NCI-H2227 (cell line): Measurements from ENCODE around the gene IGF2BP2.

Source experiments
- DNase-seq: peaks from one replicate; lab custom pipeline; 2025; ENCODE audit not compliant: unreplicated experiment; lab: John Stamatoyannopoulos, UW

Gene IGF2BP2

DNA sequence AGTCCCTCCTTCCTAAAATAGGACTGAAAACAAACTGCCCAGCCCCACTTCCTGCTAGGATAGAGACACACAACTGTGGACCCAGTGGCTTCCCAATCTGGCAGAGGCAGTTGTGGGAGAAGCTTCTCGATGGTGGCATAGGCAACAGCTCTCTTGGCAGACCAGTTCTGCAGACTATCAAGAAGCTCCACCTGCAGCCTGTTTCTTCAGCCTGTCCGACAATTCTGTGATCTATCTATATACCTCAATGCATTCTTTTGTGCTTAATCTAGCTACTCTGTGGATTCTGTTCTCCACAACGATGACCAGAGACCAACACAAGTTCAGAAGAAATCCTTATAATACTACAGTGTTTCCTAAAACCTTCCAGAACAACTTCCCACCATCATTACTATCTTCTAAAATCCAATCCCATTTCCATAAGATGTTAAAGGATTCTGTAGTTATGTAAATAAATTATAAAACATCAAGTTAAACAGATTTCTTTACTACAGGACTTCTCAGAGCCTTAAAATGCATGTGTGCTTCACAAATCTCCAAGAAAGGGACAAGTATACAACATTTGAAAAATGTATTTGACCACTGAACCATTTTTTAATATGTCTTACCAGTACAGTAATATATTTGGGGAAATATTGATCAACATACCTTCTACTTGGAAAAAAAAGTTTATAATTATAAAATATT is 57.7 kb downstream of the IGF2BP2 start:
- no peak for DNase-seq

DNA sequence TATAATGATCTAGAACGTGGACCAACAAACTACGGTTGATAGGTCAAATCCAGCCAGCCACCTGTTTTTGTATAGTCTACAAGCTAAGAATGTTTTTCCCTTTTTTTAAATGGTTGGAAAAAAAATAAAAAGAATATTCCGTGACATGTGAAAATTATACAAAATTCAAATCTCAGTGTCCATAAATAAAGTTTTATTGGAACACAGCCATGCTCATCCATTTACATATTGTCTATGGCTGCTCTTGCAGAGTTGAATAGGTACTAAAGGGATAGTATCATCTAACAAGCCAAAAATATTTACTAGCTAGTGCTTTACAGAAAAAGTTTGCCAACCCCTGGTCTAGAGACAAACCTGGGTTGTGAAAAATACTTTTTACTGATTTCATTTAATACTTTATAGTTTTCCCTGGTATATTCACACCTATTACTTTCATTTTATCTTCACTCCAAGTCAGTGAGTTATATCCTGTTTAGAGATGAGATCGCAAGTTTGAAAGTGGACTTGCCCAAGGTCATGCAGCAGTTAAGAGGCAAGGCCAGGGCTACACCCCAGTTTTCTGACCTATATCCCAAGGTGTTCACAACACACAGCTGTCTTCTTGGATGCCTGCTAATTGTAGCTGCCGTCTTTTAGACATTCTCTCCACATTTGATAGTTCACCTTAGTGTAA is 58.4 kb downstream of the IGF2BP2 start:
- no peak for DNase-seq

DNA sequence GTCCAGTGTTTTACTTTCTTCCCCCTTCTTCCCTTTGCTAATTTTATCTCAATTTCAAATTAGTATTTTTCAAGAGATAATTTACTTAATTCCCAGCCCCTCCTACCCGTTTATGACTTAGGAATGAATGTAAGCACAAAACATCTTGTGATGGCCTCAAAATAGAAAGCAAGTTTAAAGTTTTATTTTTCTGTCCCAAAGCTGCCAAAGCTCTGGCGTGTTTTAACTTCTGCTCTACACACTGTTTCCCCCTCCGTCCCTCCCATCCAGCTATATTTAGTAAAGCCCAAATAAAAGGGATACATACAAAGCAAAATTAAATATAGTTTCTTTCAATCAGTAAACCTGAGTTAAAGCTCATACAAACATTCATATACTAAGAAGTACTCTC is 59.9 kb downstream of the IGF2BP2 start:
- DNase-seq: no peak

DNA sequence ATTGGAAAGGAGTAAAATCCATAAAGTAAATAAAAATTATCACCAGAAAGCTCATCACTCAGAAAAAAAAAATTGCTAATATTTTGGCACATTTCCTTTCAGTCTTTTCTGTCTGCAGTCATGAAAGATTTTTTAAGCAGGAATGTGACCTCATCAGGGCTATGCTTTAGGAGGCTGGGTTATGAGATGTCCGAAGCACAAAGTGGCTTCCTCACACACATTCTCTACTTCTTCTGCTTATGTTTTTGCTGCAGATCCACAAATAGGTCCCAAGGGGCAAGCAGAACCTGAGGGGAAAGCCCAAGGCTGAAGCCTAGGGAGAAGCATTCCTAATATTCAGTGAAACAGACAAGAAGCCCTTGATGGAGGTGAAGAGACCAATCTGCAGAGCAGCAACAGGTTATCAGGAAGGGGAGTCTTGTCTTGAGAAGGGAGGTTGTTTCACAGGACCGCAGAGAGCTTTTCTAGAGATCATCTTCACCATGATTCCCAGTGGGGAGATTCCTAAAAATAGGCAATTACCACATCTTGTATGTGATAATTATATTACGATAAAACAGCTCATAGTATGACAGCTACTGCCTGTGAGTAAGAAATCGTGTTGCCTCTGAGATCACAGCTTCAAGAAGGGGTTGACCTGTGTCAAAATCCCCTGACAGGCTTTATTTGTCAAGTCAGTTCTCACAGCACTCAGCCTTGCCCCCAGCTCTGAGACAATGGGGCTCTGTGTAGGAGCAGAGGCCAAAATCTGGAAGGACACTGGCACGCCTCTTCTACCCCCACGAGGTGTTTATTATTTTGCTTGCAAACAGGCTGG is 60.5 kb downstream of the IGF2BP2 start:
- DNase-seq: no peak

DNA sequence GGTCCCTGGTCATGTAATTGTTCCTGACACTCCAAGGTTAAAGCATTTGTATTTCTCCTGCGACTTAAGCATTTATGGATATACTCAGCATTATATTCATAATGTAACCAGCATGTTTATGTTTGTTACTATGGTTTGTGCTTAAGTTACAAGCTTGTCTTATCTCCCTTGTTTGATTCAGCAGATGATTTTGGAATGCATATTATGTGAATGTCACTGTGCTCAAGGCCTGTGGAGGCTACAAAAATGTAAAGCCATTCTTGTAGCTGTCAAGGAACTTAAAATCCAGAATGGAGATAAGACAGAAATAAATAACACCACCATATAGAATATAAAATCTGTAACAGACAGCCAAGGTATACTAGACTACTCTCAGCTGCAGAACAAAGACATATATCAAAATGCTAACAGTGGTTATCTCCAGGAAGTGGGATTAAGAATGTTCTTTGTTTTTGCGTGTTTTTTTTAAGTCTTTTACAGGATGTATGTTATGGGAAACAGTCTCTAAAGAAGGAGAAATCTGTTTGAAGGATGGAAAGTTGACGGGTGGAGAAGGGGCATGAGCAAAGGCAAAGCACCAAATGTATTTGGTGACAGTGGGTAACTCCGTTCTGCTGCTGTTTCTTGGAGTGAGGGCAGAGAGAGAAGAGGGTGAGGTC is 61.4 kb downstream of the IGF2BP2 start:
- no peak for DNase-seq

DNA sequence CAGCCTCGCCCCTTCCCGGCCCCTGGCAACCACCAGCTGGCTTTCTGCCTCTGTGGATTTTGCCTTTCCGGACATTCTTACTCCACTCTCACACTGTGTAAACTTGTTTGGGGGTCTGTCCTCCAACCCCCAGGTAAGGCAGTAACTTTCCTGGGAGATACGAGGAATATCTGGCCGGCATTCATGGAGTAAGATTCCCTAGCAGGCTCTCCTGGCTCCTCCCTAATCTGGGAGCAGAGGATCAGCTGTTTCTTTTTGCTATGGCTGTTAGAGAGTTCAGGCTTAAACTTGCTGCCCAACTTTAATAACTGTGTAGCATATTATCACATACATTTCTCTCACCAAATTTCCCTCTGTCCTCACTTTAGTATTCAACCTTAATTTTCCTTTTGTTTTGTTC is 64.3 kb downstream of the IGF2BP2 start:
- DNase-seq: no peak

DNA sequence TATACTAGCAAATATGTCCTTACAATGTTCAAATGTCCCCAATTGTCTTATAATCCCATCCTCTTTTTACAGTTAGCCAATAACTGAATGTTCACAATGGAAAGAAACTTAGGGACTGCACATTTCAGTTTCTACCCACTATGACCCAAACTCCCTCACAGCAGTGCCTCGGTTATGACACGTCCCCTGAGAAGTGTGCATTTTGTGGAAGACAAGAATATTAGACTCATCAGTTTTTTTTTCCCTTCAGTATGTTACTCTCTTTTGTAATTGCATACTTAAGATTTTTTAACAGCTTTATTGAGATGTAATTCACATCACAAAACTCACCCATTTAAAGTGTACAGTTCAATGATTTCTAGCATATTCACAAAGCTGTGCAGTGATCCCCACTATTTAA is 64.8 kb downstream of the IGF2BP2 start:
- DNase-seq: no peak

DNA sequence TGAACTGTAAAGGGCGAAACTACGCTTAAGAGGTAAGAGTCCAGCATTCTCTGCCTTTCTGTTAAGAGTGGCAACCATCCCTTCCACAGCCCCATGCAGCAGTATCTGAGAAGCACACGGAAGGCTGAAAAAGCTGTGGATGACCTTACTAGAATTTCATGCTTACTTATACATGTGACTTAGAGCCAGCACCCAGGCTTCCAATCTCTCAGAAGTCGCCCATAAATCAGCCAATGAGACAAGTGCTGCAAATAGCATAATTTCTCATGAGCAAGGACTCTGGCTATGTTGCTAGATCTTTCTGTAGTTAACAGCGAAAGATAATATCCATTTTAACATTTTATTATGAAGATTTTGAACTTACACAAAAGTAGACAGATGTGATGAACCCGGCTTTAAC is 65.3 kb downstream of the IGF2BP2 start:
- DNase-seq: no peak

DNA sequence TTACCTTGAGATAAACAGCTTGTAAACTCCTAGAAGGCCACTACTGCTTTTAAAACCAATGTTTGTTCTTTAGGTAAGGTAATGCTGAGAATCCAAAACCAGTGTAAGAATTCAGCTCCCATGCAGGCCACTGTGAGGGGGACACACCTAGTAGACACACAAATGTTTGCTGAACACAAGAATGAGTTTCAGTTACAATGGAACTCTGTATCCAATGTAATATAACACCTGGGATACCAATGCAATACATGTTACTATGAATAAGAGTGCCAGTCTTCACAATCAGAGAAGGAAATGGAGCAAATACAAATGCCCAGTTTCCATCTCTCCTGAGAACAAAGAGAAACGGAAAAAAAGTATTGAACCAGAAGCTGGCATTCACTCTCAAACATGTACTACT is 65.9 kb downstream of the IGF2BP2 start:
- no peak for DNase-seq

DNA sequence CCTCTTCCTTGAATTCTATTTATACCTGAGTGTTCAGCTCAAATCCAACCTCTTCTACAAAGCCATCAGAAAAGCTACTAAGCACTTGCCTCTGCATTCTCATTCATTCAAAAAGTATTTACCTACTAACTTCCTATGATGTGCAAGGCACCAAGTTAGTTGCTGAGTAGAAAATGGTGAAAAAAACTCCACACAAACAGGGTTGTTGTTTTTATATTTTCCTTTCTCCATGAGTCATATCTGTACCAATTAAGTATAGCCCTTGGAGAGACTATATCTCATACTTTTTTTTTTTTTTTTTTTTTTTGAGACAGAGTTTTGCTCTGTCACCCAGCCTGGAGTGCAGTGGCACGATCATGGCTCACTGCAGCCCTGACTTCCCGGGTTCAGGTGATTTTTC is 67.7 kb downstream of the IGF2BP2 start:
- no peak for DNase-seq

DNA sequence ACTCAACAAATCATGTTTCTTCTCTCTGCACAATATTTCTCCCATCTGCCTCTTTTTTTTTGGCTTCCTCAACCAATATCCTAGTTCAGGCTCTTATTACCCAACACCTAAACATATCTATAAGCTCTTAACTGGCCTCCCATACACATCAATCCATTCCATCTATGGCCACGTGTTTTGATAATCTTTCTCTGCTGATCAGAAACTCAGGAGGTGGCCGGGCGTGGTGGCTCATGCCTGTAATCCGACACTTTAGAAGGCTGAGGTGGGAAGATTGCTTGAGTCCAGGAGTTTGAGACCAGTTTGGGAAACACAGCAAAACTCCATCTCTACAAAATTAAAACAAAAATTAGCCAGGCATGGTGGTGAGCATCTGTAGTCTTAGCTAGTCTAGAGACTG is 68.4 kb downstream of the IGF2BP2 start:
- no peak for DNase-seq

DNA sequence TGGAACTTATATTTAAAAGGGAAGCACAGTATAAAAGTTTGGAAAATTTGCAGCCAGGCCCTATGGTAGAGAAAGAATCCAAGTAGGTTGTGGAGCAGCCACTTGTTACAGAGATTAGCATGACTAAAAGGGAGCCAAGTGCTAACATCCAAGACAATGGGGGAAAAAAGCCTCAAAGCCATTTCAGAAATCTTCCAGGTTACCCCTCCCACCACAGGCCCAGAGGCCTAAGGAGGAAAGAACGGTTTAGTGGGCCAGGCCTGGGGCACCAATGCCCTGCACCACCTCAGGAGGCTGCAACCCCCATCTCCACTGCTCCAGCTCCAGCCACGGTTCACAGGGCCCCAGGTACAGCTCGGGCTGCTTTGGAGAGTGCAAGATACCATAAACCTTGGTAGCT is 69.9 kb downstream of the IGF2BP2 start:
- no peak for DNase-seq

DNA sequence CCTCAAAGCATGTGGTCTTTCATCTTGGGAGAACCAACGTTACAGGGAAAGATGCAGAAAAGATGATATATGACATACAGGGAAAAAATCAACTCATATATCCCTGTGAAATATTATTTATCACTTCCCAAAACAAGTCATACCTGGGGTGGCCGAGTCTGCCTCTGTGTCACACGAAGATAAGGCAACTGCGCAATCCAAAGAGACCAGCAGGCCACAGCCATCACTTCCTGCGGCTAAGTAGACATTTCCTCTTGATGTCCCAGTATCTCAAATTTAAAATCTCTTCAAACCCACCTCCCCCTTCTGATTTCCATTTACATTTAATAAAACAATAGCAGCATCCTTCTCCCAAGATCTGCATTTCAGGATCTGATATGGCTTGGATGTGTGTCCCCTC is 71.5 kb downstream of the IGF2BP2 start:
- no peak for DNase-seq

DNA sequence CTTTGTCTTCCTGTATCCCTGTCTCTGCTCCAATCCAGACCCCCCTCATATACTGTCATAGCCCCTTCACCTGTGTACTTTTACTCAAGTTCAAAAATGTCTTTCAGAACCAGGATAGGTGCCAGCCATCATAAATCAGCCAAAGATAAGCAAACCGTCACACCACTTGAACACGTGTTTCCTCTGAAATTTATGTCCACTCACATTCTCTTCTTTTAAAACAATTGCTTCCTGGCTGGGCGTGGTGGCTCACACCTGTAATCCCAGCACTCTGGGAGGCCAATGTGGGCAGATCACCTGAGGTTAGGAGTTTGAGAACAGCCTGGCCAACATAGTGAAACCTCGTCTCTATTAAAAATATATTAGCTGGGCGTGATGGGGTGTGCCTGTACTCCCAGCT is 74.1 kb downstream of the IGF2BP2 start:
- no peak for DNase-seq

DNA sequence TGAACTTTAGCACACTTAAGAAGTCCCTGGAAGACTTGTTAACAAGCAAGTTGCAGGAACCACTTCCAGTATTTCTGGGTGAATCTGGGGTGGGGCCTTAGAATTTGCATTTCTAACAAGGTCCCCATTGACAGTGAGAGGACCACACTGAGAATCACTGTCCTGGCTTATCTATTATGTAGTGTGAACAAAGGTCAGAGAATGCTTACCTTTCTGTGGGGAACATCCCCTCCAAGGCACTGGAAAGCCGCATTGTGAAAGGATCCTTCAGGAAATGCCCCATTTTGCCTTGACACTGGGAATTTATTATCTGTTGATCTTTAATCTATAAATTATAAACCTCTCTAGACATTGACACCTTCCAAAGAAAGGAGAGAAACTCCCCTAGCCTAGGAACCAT is 74.8 kb downstream of the IGF2BP2 start:
- DNase-seq: no peak

DNA sequence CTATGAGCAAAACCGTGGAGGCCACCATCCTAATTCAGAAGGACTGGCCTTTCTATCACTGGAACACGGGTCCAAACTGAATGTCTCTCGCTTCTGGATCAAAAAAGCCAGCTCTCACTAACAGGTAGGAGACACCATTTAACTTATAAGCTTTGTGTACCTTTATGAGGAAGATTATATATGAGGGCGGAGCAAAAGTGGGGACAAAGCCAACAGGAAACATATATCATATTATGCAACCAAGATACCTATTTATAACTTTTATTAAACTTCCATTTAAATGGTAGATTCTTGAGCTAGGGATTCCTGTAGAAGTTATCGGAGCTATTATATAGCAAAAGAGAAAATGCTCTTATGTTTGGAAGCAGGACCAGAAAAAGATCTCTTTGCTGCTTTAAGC is 78.4 kb downstream of the IGF2BP2 start:
- peak; percentile 8 for DNase-seq

DNA sequence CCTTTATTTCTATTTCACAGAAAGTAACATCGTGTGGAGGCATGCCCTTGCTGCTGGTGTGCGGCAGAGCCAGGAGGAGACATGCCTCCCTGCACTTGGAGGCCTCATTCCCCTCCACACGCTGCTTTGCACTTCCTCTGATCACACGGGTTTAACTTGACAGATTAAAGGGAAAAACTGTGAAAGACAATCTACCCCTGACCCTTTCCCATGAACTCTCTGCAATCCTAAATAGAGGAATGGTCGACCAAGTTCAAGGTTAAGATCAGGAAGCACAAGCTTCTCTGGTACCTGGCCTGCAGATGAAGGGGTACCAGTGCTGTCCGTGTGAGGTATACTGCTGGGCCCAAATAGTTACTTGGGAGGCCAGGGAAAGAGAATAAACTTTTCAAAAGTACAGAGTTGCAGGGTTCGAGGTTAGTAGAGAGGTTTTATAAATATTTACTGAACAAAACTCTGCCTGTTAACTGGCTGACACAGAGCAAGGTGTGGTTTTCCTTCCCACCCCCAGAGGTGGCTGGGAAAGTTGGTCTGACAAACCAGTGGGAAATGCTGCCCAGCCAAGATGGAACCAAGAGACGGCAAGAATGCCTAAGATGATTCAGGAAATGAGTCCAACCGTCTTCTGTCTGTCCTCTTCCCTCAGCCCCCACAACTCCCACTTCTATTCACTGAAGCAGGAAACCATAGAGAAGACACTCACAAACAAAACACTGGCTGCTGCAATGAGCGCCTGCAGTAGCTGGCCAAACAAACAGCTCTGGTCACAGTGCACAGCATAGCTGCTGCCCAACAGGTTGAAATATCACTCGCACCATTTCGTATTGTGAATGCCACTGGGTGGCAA is 79.6 kb downstream of the IGF2BP2 start:
- DNase-seq: no peak

DNA sequence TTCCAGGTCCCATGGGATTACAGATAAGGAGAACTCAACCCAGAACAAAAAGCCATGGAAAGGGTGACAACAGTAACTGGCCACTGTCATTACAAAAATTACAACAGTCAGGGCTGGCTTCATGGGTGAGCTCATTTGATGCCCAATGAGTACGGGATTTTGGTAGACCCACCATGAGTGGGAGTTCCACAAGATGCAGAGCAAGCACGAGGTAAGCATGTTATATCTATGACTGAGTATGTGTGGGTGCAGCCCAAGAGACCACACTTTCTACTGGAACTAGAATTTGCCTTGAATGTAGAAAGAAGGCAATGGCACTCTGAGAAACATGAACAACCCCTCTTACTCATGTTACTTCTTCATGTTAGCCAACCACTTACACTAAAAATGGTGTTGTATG is 83.3 kb downstream of the IGF2BP2 start:
- DNase-seq: no peak

DNA sequence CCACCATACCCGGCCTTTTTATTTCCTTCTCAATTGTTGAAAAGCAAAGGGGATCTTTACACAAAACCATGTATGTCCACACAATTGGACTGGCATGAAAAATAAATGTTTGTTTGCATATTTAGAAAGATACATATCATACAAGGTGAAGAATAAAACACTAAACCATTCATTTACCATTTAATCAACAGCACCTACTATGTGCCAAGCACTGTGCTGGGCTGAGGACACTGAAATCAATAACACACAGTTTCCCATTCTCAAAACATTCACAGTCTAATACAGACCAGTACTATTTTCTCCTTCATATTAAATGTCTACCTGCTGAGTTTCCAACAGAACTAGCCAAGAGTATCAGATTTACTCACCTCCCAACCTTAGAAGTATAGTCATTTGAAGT is 84.7 kb downstream of the IGF2BP2 start:
- no peak for DNase-seq

DNA sequence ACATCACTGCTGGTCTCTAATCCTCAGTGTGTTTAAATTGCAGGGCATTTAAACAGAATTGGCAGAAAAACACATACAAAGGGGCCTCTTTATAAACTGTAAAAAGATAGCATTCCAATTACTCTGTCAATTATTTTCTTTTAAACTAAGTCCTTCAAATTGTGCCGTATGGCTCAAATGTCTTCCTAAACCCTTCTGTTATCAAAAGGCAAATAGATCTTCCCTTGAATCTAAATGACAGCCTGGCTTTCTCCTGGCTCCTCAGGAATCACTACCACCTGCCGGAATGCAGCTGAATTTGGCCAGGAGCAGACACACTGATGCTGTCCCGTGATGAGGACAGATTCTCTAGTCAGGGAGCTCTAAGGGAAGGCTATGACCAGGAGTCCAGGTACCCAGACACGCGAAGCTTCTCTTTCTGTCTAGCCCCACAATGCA is 85.6 kb downstream of the IGF2BP2 start:
- DNase-seq: no peak
